HL-60 (cell line): ENCODE data around the gene LSS.

Source experiments
- GABPA ChIP-seq: IDR thresholded peaks from 2 replicates; pipeline ENCODE4 v1.6.1; 2012; ENCODE audit warnings: low read depth
- POLR2AphosphoS5 ChIP-seq: IDR thresholded peaks from 2 replicates; pipeline ENCODE4 v1.6.1; 2012; ENCODE audit warnings: low read depth
- SPI1 ChIP-seq: IDR thresholded peaks from 2 replicates; pipeline ENCODE4 v1.6.1; 2012; ENCODE audit warnings: low read depth, mild to moderate bottlenecking, borderline replicate concordance
- TF ChIP-seq, protein P1 (sequence below): IDR thresholded peaks from one replicate; pipeline ENCODE4 v1.5.1; 2011; ENCODE audit warnings: low read length, control low read depth, inconsistent platforms; ENCODE audit not compliant: insufficient read depth
- TF ChIP-seq, protein P2 (sequence below): IDR thresholded peaks from 2 replicates; pipeline ENCODE4 v1.6.1; 2012; ENCODE audit warnings: low read depth; ENCODE audit not compliant: insufficient replicate concordance

DNA sequence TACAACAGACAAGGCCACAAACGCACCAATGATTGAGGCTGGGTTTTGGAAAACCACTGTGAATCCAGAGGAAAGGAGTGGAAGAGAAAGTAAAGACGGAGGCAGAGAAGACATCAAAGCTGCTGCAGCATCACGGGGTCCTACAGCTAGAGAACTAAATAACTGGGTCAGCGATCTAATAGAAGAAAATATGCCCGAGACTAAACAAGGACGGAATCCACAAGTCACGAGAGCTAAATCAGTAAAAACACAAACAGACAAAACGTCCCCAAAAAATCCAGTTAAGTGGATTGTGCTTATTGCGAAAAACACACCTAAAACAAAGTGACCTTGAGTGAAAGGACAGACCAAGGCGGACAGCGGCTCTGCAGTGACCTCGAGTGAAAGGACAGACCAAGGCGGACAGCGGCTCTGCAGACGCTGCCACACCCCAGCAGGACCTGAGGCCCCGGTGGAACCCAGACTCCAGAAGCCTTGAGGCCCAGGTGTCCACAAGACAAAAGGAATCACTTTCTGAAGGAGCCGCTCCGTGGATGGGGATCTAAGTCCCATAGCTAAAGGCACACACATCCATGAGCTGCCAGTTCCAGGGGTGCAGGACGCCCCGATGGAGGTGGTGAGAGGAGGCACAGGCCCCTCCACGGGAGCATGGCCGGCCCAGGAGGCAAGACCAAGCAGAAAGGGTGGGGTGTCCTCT, 79.2 kb downstream of the LSS start:
- TF ChIP-seq, protein P1, sequence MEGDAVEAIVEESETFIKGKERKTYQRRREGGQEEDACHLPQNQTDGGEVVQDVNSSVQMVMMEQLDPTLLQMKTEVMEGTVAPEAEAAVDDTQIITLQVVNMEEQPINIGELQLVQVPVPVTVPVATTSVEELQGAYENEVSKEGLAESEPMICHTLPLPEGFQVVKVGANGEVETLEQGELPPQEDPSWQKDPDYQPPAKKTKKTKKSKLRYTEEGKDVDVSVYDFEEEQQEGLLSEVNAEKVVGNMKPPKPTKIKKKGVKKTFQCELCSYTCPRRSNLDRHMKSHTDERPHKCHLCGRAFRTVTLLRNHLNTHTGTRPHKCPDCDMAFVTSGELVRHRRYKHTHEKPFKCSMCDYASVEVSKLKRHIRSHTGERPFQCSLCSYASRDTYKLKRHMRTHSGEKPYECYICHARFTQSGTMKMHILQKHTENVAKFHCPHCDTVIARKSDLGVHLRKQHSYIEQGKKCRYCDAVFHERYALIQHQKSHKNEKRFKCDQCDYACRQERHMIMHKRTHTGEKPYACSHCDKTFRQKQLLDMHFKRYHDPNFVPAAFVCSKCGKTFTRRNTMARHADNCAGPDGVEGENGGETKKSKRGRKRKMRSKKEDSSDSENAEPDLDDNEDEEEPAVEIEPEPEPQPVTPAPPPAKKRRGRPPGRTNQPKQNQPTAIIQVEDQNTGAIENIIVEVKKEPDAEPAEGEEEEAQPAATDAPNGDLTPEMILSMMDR = no peak
- TF ChIP-seq GABPA (no peak), POLR2AphosphoS5 (no peak), SPI1 (no peak)
- TF ChIP-seq, protein P2, sequence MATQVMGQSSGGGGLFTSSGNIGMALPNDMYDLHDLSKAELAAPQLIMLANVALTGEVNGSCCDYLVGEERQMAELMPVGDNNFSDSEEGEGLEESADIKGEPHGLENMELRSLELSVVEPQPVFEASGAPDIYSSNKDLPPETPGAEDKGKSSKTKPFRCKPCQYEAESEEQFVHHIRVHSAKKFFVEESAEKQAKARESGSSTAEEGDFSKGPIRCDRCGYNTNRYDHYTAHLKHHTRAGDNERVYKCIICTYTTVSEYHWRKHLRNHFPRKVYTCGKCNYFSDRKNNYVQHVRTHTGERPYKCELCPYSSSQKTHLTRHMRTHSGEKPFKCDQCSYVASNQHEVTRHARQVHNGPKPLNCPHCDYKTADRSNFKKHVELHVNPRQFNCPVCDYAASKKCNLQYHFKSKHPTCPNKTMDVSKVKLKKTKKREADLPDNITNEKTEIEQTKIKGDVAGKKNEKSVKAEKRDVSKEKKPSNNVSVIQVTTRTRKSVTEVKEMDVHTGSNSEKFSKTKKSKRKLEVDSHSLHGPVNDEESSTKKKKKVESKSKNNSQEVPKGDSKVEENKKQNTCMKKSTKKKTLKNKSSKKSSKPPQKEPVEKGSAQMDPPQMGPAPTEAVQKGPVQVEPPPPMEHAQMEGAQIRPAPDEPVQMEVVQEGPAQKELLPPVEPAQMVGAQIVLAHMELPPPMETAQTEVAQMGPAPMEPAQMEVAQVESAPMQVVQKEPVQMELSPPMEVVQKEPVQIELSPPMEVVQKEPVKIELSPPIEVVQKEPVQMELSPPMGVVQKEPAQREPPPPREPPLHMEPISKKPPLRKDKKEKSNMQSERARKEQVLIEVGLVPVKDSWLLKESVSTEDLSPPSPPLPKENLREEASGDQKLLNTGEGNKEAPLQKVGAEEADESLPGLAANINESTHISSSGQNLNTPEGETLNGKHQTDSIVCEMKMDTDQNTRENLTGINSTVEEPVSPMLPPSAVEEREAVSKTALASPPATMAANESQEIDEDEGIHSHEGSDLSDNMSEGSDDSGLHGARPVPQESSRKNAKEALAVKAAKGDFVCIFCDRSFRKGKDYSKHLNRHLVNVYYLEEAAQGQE = no peak
